ENCODE measurements around the gene KDM4B.

KDM4B gene

GRCh38 chr19:4986056-4986455 lies 17.1 kb downstream of the KDM4B start:
- no peak for DNase-seq

- DNase-seq = no peak
Observed at GRCh38 chr19:4986471-4986891, 17.6 kb downstream of the KDM4B start.

GRCh38 chr19:4987256-4987655 lies 18.3 kb downstream of the KDM4B start:
- no peak for DNase-seq

GRCh38 chr19:4987692-4988370 lies 18.9 kb downstream of the KDM4B start:
- no peak for DNase-seq

GRCh38 chr19:4988770-4989251 lies 19.9 kb downstream of the KDM4B start:
- DNase-seq = no peak

- DNase-seq = no peak
Observed at GRCh38 chr19:4990306-4990705, 21.4 kb downstream of the KDM4B start.

GRCh38 chr19:4991538-4991937 lies 22.6 kb downstream of the KDM4B start:
- DNase-seq = no peak

- DNase-seq = no peak
Observed at GRCh38 chr19:4991996-4992698, 23.2 kb downstream of the KDM4B start.

- no peak for DNase-seq
Observed at GRCh38 chr19:4993683-4994082, 24.8 kb downstream of the KDM4B start.

- DNase-seq = no peak
Observed at GRCh38 chr19:4996701-4997100, 27.8 kb downstream of the KDM4B start.

GRCh38 chr19:4997297-4997696 lies 28.4 kb downstream of the KDM4B start:
- no peak for DNase-seq

GRCh38 chr19:5000120-5000611 lies 31.3 kb downstream of the KDM4B start:
- DNase-seq = no peak

GRCh38 chr19:5001615-5002014 lies 32.7 kb downstream of the KDM4B start:
- peak; percentile 38 for DNase-seq

- DNase-seq = no peak
Observed at GRCh38 chr19:5002143-5002542, 33.2 kb downstream of the KDM4B start.

- no peak for DNase-seq
Observed at GRCh38 chr19:5003781-5004180, 34.9 kb downstream of the KDM4B start.

GRCh38 chr19:5005096-5005495 lies 36.2 kb downstream of the KDM4B start:
- DNase-seq = no peak

- DNase-seq = no peak
Observed at GRCh38 chr19:5006201-5006600, 37.3 kb downstream of the KDM4B start.

- DNase-seq = no peak
Observed at GRCh38 chr19:5006821-5007220, 37.9 kb downstream of the KDM4B start.

GRCh38 chr19:5011476-5012238 lies 42.7 kb downstream of the KDM4B start:
- DNase-seq = no peak

- DNase-seq = no peak
Observed at GRCh38 chr19:5012688-5013457, 44.0 kb downstream of the KDM4B start.

GRCh38 chr19:5013761-5014160 lies 44.8 kb downstream of the KDM4B start:
- no peak for DNase-seq

- no peak for DNase-seq
Observed at GRCh38 chr19:5014941-5015340, 46.0 kb downstream of the KDM4B start.

GRCh38 chr19:5016268-5016667 lies 47.4 kb downstream of the KDM4B start:
- no peak for DNase-seq

Data from stimulated activated CD4-positive, alpha-beta T cell treated with anti-CD3 and anti-CD28 coated beads, Interleukin-2, amount 100 ng/mL, for 48 hours (primary cell).